ENCODE measurements around the gene DHRSX. TPM values are rescaled to one million over a fixed set of nuclear protein-coding genes. Genes with fewer than 3 reads are reported as not detected.
A peak's percentile ranks its signal among the peaks of the same experiment; 100 is the strongest.

DHRSX gene
- polyA plus RNA-seq, 1 donor from 2014 or later, result 15.7 TPM

GRCh38 chrX:2231570-2232192 is 269.1 kb downstream of the DHRSX start:
- TF ChIP-seq REST (IDR thresholded peaks at IDR 0.05; ENCODE audit: borderline replicate concordance), result no peak
- no peak for TF ChIP-seq CTCF (IDR thresholded peaks at IDR 0.05; ENCODE audit: poor library complexity, severe bottlenecking)
- no peak for TF ChIP-seq EZH2 (IDR thresholded peaks at IDR 0.05; ENCODE audit: borderline replicate concordance, insufficient read depth, low read length, poor library complexity, severe bottlenecking)
- no peak for TF ChIP-seq POLR2AphosphoS5 (IDR thresholded peaks at IDR 0.05)
- TF ChIP-seq SMC3 (conservative IDR thresholded peaks at IDR 0.05; ENCODE audit: poor library complexity), result no peak
- Histone ChIP-seq H3K79me2 (replicated peaks; ENCODE audit: insufficient read depth, low read length) (no peaks in the 10 kb centered on the region), H3K9ac (ENCODE audit: low read length) (no peak overlapping the region), H3K9me3 (ENCODE audit: low read length) (no peaks in the 10 kb centered on the region), H3K4me2 (ENCODE audit: low read length) (no peak overlapping the region), H3K4me3 (ENCODE audit: low read length) (no peak overlapping the region), H3K27ac (ENCODE audit: low read length) (peak overlapping the region; percentile 90), H3K27me3 (ENCODE audit: insufficient read depth, low read depth, low read length) (no peaks in the 10 kb centered on the region), H4K20me1 (ENCODE audit: insufficient read depth) (no peaks in the 10 kb centered on the region), H2AFZ (ENCODE audit: low read depth, low read length) (no peak overlapping the region), H3K9me2 (ENCODE audit: insufficient read depth, low read length) (no peaks in the 10 kb centered on the region), H3K36me3 (ENCODE audit: insufficient read depth, low read length) (no peaks in the 10 kb centered on the region), H3F3A (ENCODE audit: insufficient read depth, low read length, poor library complexity, severe bottlenecking) (peaks cover 3% of the 10 kb centered on the region)

GRCh38 chrX:2230457-2230856 is 270.3 kb downstream of the DHRSX start:
- Histone ChIP-seq H2AFZ (ENCODE audit: low read depth, low read length) (no peak overlapping the region), H4K20me1 (ENCODE audit: insufficient read depth) (no peaks in the 10 kb centered on the region), H3K36me3 (ENCODE audit: insufficient read depth, low read length) (no peaks in the 10 kb centered on the region), H3K9me3 (ENCODE audit: low read length) (no peaks in the 10 kb centered on the region), H3K9me2 (ENCODE audit: insufficient read depth, low read length) (no peaks in the 10 kb centered on the region), H3K4me3 (ENCODE audit: low read length) (no peak overlapping the region), H3K4me2 (ENCODE audit: low read length) (no peak overlapping the region), H3K9ac (ENCODE audit: low read length) (no peak overlapping the region), H3K27me3 (ENCODE audit: insufficient read depth, low read depth, low read length) (no peaks in the 10 kb centered on the region), H3F3A (ENCODE audit: insufficient read depth, low read length, poor library complexity, severe bottlenecking) (peaks cover 3% of the 10 kb centered on the region), H3K27ac (ENCODE audit: low read length) (no peak overlapping the region), H3K79me2 (replicated peaks; ENCODE audit: insufficient read depth, low read length) (no peaks in the 10 kb centered on the region)
- TF ChIP-seq REST (IDR thresholded peaks at IDR 0.05; ENCODE audit: borderline replicate concordance) (no peak), RAD21 (conservative IDR thresholded peaks at IDR 0.05) (no peak), CTCF (IDR thresholded peaks at IDR 0.05; ENCODE audit: poor library complexity, severe bottlenecking) (no peak), MXI1 (conservative IDR thresholded peaks at IDR 0.05; ENCODE audit: poor library complexity, severe bottlenecking) (no peak), SMC3 (conservative IDR thresholded peaks at IDR 0.05; ENCODE audit: poor library complexity) (no peak), POLR2AphosphoS5 (IDR thresholded peaks at IDR 0.05) (no peak), TAF1 (IDR thresholded peaks at IDR 0.05; ENCODE audit: low read depth) (no peak), EZH2 (IDR thresholded peaks at IDR 0.05; ENCODE audit: borderline replicate concordance, insufficient read depth, low read length, poor library complexity, severe bottlenecking) (no peak), EP300 (conservative IDR thresholded peaks at IDR 0.05; ENCODE audit: poor library complexity, severe bottlenecking) (no peak)

Data from neural cell (in vitro differentiated cells).